NOMO-1 treated with dmso at 0.1 percent for 144 hours (cell line): Measurements from ENCODE around the gene TMEM131L.
"Not testable (repeated sequence)": the region's sequence is repeated elsewhere in the genome, so short reads cannot be mapped to it uniquely, and the experiment has no call there.

Source experiments
- DNase-seq: peaks from one replicate; lab custom pipeline; 2025; ENCODE audit not compliant: unreplicated experiment; lab: John Stamatoyannopoulos, UW

Gene TMEM131L

GRCh38 chr4:153609070-153609469, 142.9 kb downstream of the TMEM131L start:
- DNase-seq, result not testable (repeated sequence)

GRCh38 chr4:153610623-153611376, 144.6 kb downstream of the TMEM131L start:
- no peak for DNase-seq

GRCh38 chr4:153611679-153612078, 145.5 kb downstream of the TMEM131L start:
- no peak for DNase-seq

GRCh38 chr4:153612878-153613277, 146.7 kb downstream of the TMEM131L start:
- no peak for DNase-seq

- DNase-seq, result no peak
Measured at GRCh38 chr4:153616006-153616555, 149.9 kb downstream of the TMEM131L start.

DNA sequence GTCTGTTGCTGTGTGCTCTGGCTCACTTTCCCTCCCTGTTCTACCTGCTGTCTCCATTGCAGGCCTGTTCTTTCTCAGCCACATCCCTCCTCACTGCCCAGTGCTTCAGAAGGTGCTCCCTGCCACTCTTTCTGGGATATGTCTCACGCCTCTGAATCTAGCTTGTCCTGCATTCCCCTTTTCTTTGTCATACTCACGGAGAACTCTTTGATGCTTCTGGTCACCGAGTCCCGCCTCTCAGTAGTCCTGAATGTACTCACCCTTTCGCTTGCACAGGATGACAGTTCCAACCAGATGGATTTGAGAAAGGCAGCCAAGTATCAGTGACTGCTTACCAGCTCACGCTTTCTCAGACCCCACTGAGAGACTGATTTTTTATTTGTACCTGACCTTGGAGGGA, 152.7 kb downstream of the TMEM131L start:
- no peak for DNase-seq

- no peak for DNase-seq
Measured at GRCh38 chr4:153619811-153620210, 153.7 kb downstream of the TMEM131L start.

- no peak for DNase-seq
Measured at GRCh38 chr4:153620352-153620751, 154.2 kb downstream of the TMEM131L start.

GRCh38 chr4:153622093-153622492, 155.9 kb downstream of the TMEM131L start:
- DNase-seq, result no peak

GRCh38 chr4:153622778-153623240, 156.6 kb downstream of the TMEM131L start:
- DNase-seq, result peak; percentile 55

DNA sequence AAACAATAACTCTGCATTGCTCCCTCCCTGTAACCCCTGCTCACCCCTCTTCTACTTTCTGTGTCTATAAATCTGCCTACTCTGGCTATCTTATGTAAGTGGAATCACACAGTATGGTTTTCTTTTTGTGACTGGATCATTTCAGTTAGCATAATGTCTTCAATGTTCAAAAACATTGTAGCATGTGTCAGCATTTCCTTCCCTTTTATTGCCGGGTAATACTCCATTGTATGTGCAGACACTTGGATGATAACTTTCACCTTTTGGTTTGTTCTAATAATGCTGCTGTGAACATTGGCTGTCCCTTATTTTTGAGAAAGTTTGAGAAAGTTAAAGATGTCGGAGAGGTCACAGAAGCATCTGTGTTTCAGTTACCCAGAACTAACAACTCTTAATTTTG, 157.3 kb downstream of the TMEM131L start:
- no peak for DNase-seq

GRCh38 chr4:153628796-153629315, 162.7 kb downstream of the TMEM131L start:
- no peak for DNase-seq

DNA sequence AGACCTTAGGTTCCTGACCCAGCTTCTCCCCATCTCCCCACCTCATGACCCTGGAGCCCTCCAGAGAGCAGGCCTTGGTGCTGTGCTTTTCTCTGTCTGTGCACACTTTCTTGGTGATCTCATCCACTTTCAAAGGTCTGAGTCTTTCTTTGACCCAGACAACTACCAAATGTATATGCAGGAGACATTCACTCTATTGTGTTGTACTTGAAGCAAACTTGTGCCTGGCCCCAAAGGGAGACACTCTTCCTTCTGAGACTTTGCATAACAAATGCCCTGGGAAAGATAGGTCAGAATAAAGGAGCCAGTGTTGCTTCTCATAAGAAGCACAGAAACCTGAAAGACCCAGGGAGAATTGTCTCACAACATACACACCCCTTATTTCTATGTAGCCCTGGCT, 163.6 kb downstream of the TMEM131L start:
- DNase-seq, result no peak

DNA sequence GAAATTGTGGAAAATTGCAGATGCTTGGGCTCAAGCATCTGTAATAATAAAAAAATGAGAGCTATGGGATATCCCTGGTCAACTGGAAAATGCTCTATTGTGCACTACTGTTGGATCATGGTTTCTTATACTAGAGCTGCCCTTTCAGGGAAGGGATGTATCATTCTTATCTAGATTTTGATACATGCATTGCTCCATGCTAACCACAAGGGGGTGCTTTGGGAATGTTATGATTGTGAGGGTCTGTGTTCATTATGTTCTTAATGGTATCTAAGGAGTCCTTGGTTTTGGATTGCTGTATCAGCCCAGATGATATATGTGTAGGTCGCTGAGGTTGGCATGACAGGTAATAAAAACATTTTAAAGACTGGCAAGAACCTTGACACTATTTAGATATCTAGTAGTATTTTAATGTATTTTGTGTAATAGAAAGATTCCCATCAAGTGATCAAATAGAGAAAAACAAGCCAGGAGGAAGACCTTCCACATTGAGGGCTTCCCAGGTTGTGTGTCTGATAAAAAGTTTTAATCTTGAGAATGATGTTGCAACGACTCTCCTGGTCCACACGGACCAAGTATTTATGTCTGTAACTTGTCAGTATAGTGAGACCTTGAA, 168.7 kb downstream of the TMEM131L start:
- no peak for DNase-seq

DNA sequence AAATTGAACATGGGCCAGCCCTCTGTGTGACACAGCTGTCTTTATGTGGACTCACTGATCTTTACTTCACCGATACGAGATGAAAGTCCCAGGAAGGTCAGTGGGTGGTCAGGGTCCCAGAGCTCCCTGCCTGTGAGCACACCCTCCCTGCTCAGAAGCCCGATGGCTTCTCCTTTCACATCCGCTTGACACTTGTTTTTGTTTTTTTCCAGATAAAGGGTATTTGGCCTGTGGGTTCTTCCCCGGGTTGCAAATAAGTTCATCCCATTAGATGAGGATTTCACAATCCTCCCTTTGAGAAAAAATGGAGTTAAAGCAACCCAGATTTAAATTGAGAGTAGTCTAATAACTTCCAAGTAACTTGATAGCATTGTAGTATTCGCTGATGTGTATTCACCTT, 169.7 kb downstream of the TMEM131L start:
- DNase-seq, result no peak

DNA sequence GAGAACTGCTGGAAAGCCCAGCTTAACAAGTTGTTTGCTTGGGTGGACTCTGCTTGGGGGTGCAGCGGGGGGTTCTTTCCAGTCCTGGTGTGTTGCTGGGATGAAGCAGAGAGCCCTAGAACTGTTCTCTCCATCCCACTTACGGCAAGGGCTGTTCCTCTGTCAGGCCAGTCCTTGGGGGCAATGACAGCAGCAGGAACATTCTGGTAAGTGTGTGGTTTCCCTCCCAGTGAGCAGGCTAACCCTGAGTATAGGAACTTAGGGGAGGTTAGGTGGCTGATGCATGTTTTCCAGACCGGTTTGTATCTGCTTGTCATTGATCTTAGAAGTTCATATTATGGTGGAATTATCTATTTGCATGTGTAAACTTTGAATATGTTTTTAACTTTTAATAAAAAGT, 171.0 kb downstream of the TMEM131L start:
- no peak for DNase-seq

DNA sequence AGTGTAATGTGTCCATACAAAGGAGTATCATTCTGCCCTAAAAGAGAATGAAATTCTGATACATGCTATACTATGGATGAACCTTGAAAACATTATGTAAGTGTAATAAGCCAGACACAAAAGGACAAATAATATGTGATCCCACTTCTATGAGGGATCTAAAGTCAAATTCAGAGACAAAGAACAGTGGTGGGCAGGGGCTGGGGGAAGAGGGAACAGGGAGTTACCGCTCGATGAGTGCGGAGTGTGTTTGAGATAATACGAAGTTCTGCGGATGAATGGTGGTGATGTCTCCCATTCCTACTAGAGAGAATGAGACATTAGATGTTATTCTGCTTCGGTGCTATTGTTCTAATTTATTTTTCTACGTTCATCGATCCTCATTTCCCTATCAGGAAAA, 171.9 kb downstream of the TMEM131L start:
- no peak for DNase-seq

GRCh38 chr4:153638999-153639398, 172.8 kb downstream of the TMEM131L start:
- no peak for DNase-seq

GRCh38 chr4:153639833-153640802, 174.0 kb downstream of the TMEM131L start:
- no peak for DNase-seq

- no peak for DNase-seq
Measured at GRCh38 chr4:153641532-153641931, 175.4 kb downstream of the TMEM131L start.
